NOMO-1 (cell line): ENCODE data around the gene METAP1D.

Source experiments
- DNase-seq, 2 experiments: peaks; one replicate each; lab custom pipeline; 2025; ENCODE audit not compliant: unreplicated experiment in 2 of 2; lab: John Stamatoyannopoulos, UW

The METAP1D gene

DNA sequence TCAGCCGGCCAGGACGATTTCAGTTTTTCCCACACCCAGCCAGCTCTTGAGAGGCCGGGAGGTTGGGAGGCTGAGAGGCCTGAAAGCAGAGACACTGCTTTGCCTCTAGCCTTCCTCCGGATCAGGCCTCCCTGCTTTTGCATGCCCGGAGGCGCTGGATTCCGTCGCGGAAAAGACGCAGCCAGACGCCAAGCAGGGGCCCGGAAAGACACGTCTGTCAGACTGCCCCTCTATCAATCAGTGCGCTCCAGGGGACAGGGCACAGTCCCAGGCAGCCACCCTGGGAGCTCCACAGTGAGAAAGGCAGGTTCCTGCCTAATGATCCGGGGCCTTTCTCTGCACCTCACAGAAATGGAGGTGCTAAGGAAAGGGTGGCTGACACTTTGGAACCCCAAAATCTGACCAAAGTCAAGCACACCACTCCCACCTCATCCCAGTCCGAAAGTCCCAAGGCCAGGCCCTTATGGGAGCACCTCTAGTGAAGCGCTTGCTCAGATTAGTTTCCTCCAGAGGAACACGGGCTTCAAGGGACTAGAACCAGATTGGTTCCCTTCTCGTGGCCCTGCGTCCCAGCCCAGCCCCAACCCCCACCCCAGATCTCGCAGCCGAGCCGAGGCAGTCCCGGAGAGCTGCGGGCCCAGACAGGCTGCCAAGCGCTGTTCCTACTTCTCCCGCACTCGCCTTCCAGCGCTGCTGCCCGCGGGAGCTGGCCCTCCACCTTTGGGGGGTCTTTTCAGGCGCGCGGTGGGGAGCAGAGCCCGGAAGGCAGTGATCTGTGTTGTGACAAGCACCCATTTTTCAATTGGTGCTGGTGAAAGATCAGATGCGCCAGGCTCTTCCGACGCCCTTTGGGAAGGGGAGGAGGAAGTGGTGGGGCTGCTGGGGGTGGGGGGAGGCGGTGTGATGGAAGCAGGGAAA lies 90.5 kb downstream of the METAP1D start:
- no peak for DNase-seq

- no peak for DNase-seq
These were observed 91.4 kb downstream of the METAP1D start for GRCh38 chr2:172091000-172091641.

- no peak for DNase-seq
These were observed 92.2 kb downstream of the METAP1D start for GRCh38 chr2:172091761-172092566.

DNA sequence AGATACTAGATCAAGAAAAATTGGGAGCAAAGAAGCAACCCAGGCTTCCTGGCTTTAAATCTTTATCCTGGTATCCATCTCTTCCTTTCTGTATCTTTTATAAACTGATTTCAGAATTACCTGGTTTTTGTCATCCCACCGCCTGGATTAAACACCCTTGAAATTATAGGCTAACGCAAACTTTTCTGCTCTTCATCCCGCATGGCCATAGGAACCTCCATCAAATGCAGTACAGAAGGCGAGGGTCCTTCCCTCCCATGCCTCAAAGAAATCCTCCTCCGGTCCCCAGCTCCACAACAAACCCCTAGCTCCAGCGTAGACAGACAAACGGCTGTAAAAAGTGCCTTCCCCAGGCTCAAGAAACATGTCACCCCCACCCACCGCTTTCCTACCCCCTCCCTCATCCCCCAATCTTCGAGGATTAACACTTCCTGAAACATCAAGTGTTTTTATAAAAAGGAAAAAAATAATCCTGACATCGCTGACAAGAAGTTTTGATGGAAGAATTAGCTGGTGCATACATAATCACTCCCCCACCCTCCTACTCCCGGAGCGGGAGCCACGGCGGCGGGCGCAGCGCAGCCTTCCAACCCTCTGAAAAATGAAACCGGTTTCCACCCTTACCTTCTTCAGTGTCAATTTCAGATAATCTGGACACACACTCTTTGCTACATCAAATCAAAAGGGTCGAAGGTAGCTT lies 93.1 kb downstream of the METAP1D start:
- DNase-seq = no peak

- no peak for DNase-seq
These were observed 93.9 kb downstream of the METAP1D start for GRCh38 chr2:172093416-172094293.

- no peak for DNase-seq
These were observed 94.8 kb downstream of the METAP1D start for GRCh38 chr2:172094294-172095145.

DNA sequence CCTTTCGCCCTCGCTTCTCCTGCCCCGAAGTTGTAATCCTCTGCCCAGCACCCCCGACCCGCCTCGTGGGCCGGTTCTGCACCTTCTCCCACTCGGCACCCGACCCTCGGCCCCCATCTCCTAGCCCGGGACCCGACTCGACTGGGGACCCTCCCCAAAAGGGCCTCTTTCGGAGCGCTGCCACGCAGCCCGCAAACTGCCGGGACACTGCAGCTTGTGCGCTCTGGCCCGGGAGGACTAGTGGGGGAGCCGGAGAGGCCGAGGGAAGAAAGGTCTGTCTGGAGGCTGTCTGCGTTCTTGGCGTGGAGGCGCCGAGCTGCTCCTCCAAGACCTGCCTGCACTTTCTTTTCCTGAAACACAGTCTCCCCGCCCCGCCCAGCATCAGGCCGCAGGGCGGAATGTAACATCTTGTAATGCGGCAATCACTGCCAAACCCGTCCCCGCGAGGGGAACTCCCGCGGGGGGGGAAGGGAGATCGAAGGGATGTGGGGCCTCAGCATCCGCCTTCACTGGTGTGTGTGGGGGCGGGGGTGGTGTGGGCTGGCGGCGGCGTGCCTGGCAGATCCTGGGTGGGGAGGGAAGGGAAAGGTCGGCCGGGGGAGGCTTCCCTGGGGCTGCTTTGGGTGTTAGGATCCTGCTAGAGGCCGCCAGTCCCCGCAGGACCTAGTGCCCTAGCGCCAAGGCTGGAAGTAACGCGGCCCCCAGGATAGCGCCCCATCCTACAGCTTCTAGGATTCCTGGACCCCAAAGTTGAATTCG lies 95.6 kb downstream of the METAP1D start:
- DNase-seq = peak; percentile 39 to 47

GRCh38 chr2:172095905-172096625 lies 96.3 kb downstream of the METAP1D start:
- DNase-seq = no peak

- peak in 1 of 2 experiments; percentile 16 for DNase-seq
These were observed 97.1 kb downstream of the METAP1D start for GRCh38 chr2:172096626-172097547.

- no peak for DNase-seq
These were observed 97.9 kb downstream of the METAP1D start for GRCh38 chr2:172097557-172098131.

- DNase-seq = no peak
These were observed 98.5 kb downstream of the METAP1D start for GRCh38 chr2:172098287-172098649.

- peak in 1 of 2 experiments; percentile 23 for DNase-seq
These were observed 99.1 kb downstream of the METAP1D start for GRCh38 chr2:172098650-172099471.

DNA sequence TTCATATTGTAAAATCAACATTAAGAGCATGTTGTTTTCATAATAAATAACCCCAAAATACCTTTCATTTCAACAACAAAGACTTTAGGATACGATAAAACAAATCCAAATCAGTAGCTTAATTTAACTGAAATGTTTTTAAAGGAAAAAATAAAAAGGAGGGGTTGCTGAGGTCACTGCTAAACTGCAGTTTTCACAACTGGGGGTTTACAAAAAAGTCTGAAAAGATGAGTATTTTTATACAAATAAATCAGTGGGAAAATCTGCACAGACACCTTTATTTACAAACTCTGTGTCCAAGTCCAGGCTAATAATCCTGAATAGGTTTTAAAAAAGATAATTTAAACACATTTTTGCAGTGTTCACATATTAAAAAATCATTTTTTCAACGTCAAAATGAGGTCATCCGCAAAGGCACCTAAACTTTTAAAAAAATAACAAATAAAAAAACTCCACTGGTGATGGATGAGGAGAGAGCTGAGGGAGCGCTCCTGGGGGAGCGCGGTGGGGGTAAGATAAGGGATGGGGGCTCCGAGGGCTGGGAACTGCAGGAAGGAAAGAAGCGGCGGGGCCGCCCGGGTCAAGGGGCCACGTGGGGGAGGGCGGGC lies 99.8 kb downstream of the METAP1D start:
- DNase-seq = no peak

GRCh38 chr2:172100080-172100934 lies 100.6 kb downstream of the METAP1D start:
- no peak for DNase-seq
